Measurements from ENCODE around the gene VAT1L.

VAT1L gene

GRCh38 chr16:77871932-77872331 is 83.6 kb downstream of the VAT1L start:
- no peak for DNase-seq

- DNase-seq = no peak
These were observed 84.7 kb downstream of the VAT1L start for GRCh38 chr16:77873066-77873465.

GRCh38 chr16:77874347-77874746 is 86.0 kb downstream of the VAT1L start:
- DNase-seq = no peak

GRCh38 chr16:77876776-77877175 is 88.4 kb downstream of the VAT1L start:
- no peak for DNase-seq

GRCh38 chr16:77877712-77878347 is 89.5 kb downstream of the VAT1L start:
- no peak for DNase-seq

GRCh38 chr16:77881355-77882030 is 93.1 kb downstream of the VAT1L start:
- DNase-seq = no peak

- DNase-seq = no peak
These were observed 94.0 kb downstream of the VAT1L start for GRCh38 chr16:77882358-77882757.

- DNase-seq = no peak
These were observed 97.4 kb downstream of the VAT1L start for GRCh38 chr16:77885571-77886295.

GRCh38 chr16:77888871-77889270 is 100.5 kb downstream of the VAT1L start:
- DNase-seq = no peak

GRCh38 chr16:77890075-77890474 is 101.7 kb downstream of the VAT1L start:
- no peak for DNase-seq

GRCh38 chr16:77894162-77894561 is 105.8 kb downstream of the VAT1L start:
- DNase-seq = no peak

GRCh38 chr16:77895962-77896361 is 107.6 kb downstream of the VAT1L start:
- no peak for DNase-seq

GRCh38 chr16:77896415-77897128 is 108.2 kb downstream of the VAT1L start:
- no peak for DNase-seq

- no peak for DNase-seq
These were observed 108.7 kb downstream of the VAT1L start for GRCh38 chr16:77897129-77897437.

- no peak for DNase-seq
These were observed 109.7 kb downstream of the VAT1L start for GRCh38 chr16:77897831-77898605.

- no peak for DNase-seq
These were observed 110.4 kb downstream of the VAT1L start for GRCh38 chr16:77898671-77899211.

GRCh38 chr16:77899416-77899815 is 111.1 kb downstream of the VAT1L start:
- no peak for DNase-seq

GRCh38 chr16:77905374-77905920 is 117.1 kb downstream of the VAT1L start:
- DNase-seq = no peak

- DNase-seq = no peak
These were observed 121.7 kb downstream of the VAT1L start for GRCh38 chr16:77910021-77910420.

- DNase-seq = no peak
These were observed 124.3 kb downstream of the VAT1L start for GRCh38 chr16:77912617-77913016.

GRCh38 chr16:77913738-77914253 is 125.4 kb downstream of the VAT1L start:
- DNase-seq = no peak

GRCh38 chr16:77916111-77916510 is 127.7 kb downstream of the VAT1L start:
- no peak for DNase-seq

All from activated T-cell treated with anti-CD3 and anti-CD28 coated beads, Interleukin-2, amount 50 U/mL, for 1 hour (primary cell).